Dendritic cell treated with granulocyte-macrophage colony-stimulating factor and Interleukin-4, amounts not matched to agents 40 ng/mL and 50 ng/mL, for 4 days (primary cell): ENCODE results near the gene PGS1.
"Not testable (repeated sequence)": the region's sequence is repeated elsewhere in the genome, so short reads cannot be mapped to it uniquely, and the experiment has no call there.

Experiments used
- H3K27ac Mint-ChIP-seq: one replicate; pipeline ENCODE4 v1.8.0; 2022; ENCODE audit warnings: mild to moderate bottlenecking, mixed read lengths
- H3K27me3 Mint-ChIP-seq: one replicate; pipeline ENCODE4 v1.8.0; 2022; ENCODE audit warnings: mild to moderate bottlenecking, mixed read lengths
- H3K36me3 Mint-ChIP-seq: one replicate; pipeline ENCODE4 v1.8.0; 2022; ENCODE audit warnings: low read depth, mixed read lengths
- H3K4me1 Mint-ChIP-seq: one replicate; pipeline ENCODE4 v1.8.0; 2022; ENCODE audit warnings: low read depth, mixed read lengths
- H3K4me3 Mint-ChIP-seq: one replicate; pipeline ENCODE4 v1.8.0; 2022; ENCODE audit warnings: mild to moderate bottlenecking, moderate library complexity, mixed read lengths
- H3K9me3 Mint-ChIP-seq: one replicate; pipeline ENCODE4 v1.8.0; 2022; ENCODE audit warnings: mixed read lengths
- intact Hi-C: fragments of 100-400 bp; cut with micrococcal nuclease; formaldehyde crosslinking; loops from one replicate; pipeline ENCODE4 v1.15.0; 2022

The PGS1 gene

GRCh38 chr17:78378225-78379130 lies at the start of gene PGS1:
Gene PGS1, plus strand, starts transcription at chr17:78378649. Its CDS starts 17 bp downstream, at chr17:78378666.
- Mint-ChIP-seq H3K4me1 (peaks cover 76% of the 10 kb centered on the region), H3K36me3 (peaks cover 39% of the 10 kb centered on the region), H3K9me3 (no peaks in the 10 kb centered on the region), H3K4me3 (peak within 1 kb of the TSS; percentile 97), H3K27ac (peak within 1 kb of the TSS; percentile 88), H3K27me3 (no peaks in the 10 kb centered on the region)
- intact Hi-C loops = no loop called here

GRCh38 chr17:78329263-78330059 lies 49.0 kb upstream of the PGS1 start:
- no peaks in the 10 kb centered on the region for H3K27me3 Mint-ChIP-seq
- intact Hi-C loops = no loop called here
- no peaks in the 10 kb centered on the region for H3K9me3 Mint-ChIP-seq
- H3K36me3 Mint-ChIP-seq = no peaks in the 10 kb centered on the region
- H3K4me3 Mint-ChIP-seq = peak overlapping the region; percentile 4
- H3K4me1 Mint-ChIP-seq = peaks cover 66% of the 10 kb centered on the region
- peak overlapping the region; percentile 55 for H3K27ac Mint-ChIP-seq

GRCh38 chr17:78330570-78331224 lies 47.8 kb upstream of the PGS1 start:
- H3K9me3 Mint-ChIP-seq = no peaks in the 10 kb centered on the region
- peak overlapping the region; percentile 57 for H3K27ac Mint-ChIP-seq
- intact Hi-C loops = no loop called here
- no peak overlapping the region for H3K4me3 Mint-ChIP-seq
- H3K27me3 Mint-ChIP-seq = peaks cover 5% of the 10 kb centered on the region
- H3K4me1 Mint-ChIP-seq = peaks cover 65% of the 10 kb centered on the region
- no peaks in the 10 kb centered on the region for H3K36me3 Mint-ChIP-seq

GRCh38 chr17:78331355-78331754 lies 47.1 kb upstream of the PGS1 start:
- H3K4me3 Mint-ChIP-seq, H3K36me3 Mint-ChIP-seq, H3K27me3 Mint-ChIP-seq, H3K9me3 Mint-ChIP-seq, intact Hi-C loops: not testable (repeated sequence)
- H3K4me1 Mint-ChIP-seq = peaks cover 60% of the 10 kb centered on the region
- H3K27ac Mint-ChIP-seq = peak overlapping the region; percentile 57

GRCh38 chr17:78332991-78333390 lies 45.5 kb upstream of the PGS1 start:
- peaks cover 69% of the 10 kb centered on the region for H3K4me1 Mint-ChIP-seq
- intact Hi-C loops = no loop called here
- no peaks in the 10 kb centered on the region for H3K36me3 Mint-ChIP-seq
- no peaks in the 10 kb centered on the region for H3K9me3 Mint-ChIP-seq
- H3K27ac Mint-ChIP-seq = no peak overlapping the region
- H3K4me3 Mint-ChIP-seq = no peak overlapping the region
- H3K27me3 Mint-ChIP-seq = peaks cover 5% of the 10 kb centered on the region

- peaks cover 68% of the 10 kb centered on the region for H3K4me1 Mint-ChIP-seq
- H3K4me3 Mint-ChIP-seq = no peak overlapping the region
- H3K36me3 Mint-ChIP-seq = no peaks in the 10 kb centered on the region
- peak overlapping the region; percentile 74 for H3K27ac Mint-ChIP-seq
- H3K9me3 Mint-ChIP-seq = no peaks in the 10 kb centered on the region
- H3K27me3 Mint-ChIP-seq = peaks cover 5% of the 10 kb centered on the region
- intact Hi-C loops = no loop called here
Observed at GRCh38 chr17:78335209-78335608, 43.2 kb upstream of the PGS1 start.

- Mint-ChIP-seq H3K4me1 (peaks cover 61% of the 10 kb centered on the region), H3K9me3 (no peaks in the 10 kb centered on the region), H3K27me3 (peaks cover 5% of the 10 kb centered on the region), H3K36me3 (no peaks in the 10 kb centered on the region), H3K4me3 (no peak overlapping the region), H3K27ac (peak overlapping the region; percentile 74)
- intact Hi-C loops = loop anchor here (1.0 to 2.0 kb wide), 2 partner anchors 13 to 17 kb away; no protein-coding TSS in a partner anchor
Observed at GRCh38 chr17:78337244-78338109, 41.0 kb upstream of the PGS1 start.

GRCh38 chr17:78338486-78339259 lies 39.8 kb upstream of the PGS1 start:
- intact Hi-C loops = no loop called here
- no peaks in the 10 kb centered on the region for H3K36me3 Mint-ChIP-seq
- H3K4me3 Mint-ChIP-seq = no peak overlapping the region
- H3K4me1 Mint-ChIP-seq = peaks cover 68% of the 10 kb centered on the region
- no peaks in the 10 kb centered on the region for H3K9me3 Mint-ChIP-seq
- H3K27ac Mint-ChIP-seq = peak overlapping the region; percentile 74
- peaks cover 5% of the 10 kb centered on the region for H3K27me3 Mint-ChIP-seq

- Mint-ChIP-seq H3K36me3 (no peaks in the 10 kb centered on the region), H3K9me3 (no peaks in the 10 kb centered on the region), H3K4me3 (peak overlapping the region; percentile 17), H3K4me1 (peaks cover 68% of the 10 kb centered on the region), H3K27ac (peak overlapping the region; percentile 74), H3K27me3 (peaks cover 4% of the 10 kb centered on the region)
- intact Hi-C loops = no loop called here
Observed at GRCh38 chr17:78340183-78340955, 38.1 kb upstream of the PGS1 start.

GRCh38 chr17:78341559-78342448 lies 36.6 kb upstream of the PGS1 start:
- Mint-ChIP-seq H3K27ac (peak overlapping the region; percentile 94), H3K9me3 (no peaks in the 10 kb centered on the region), H3K36me3 (no peaks in the 10 kb centered on the region), H3K27me3 (peaks cover 2% of the 10 kb centered on the region), H3K4me1 (peaks cover 71% of the 10 kb centered on the region), H3K4me3 (peak overlapping the region; percentile 60)
- intact Hi-C loops = no loop called here

GRCh38 chr17:78342449-78343186 lies 35.8 kb upstream of the PGS1 start:
- Mint-ChIP-seq H3K4me3 (peak overlapping the region; percentile 56), H3K9me3 (no peaks in the 10 kb centered on the region), H3K4me1 (peaks cover 71% of the 10 kb centered on the region), H3K27ac (peak overlapping the region; percentile 94), H3K27me3 (peaks cover 8% of the 10 kb centered on the region), H3K36me3 (no peaks in the 10 kb centered on the region)
- intact Hi-C loops = no loop called here
